MM.1S (cell line): ENCODE data around the gene TMPRSS11F.

ENCODE experiments used
- DNase-seq: peaks from one replicate; pipeline ENCODE4 v3.0.0-alpha.2; 2015
- H2AFZ ChIP-seq: fragments of 300-600 bp; sonication (generic); 2 replicates; pipeline ENCODE4 v1.6.0; 2016; ENCODE audit warnings: antibody characterized with exemption, low read length
- H3F3A ChIP-seq: fragments of 300-600 bp; sonication (generic); 2 replicates; pipeline ENCODE4 v1.6.1; 2016; ENCODE audit warnings: mild to moderate bottlenecking, antibody characterized with exemption, low read length, moderate library complexity, mixed read lengths; ENCODE audit not compliant: insufficient read depth
- H3K27ac ChIP-seq: fragments of 300-600 bp; sonication (generic); 2 replicates; pipeline ENCODE4 v1.5.1; 2016; ENCODE audit warnings: mild to moderate bottlenecking, low read length
- H3K27me3 ChIP-seq: fragments of 300-600 bp; sonication (generic); replicated peaks from 2 replicates; pipeline ENCODE4 v1.6.0; 2016; ENCODE audit warnings: low read length; ENCODE audit not compliant: insufficient read depth
- H3K36me3 ChIP-seq: fragments of 300-600 bp; sonication (generic); replicated peaks from 2 replicates; pipeline ENCODE4 v1.6.1; 2016; ENCODE audit warnings: mild to moderate bottlenecking, low read length, mixed read lengths; ENCODE audit not compliant: insufficient read depth
- H3K4me1 ChIP-seq: fragments of 300-600 bp; sonication (generic); 2 replicates; pipeline ENCODE4 v1.6.1; 2016; ENCODE audit warnings: low read length, mixed read lengths
- H3K4me2 ChIP-seq: fragments of 300-600 bp; sonication (generic); 2 replicates; pipeline ENCODE4 v1.6.0; 2016; ENCODE audit warnings: low read depth, low read length
- H3K4me3 ChIP-seq: fragments of 300-600 bp; sonication (generic); 2 replicates; pipeline ENCODE4 v1.5.1; 2016; ENCODE audit warnings: low read length, mixed read lengths
- H3K79me2 ChIP-seq: fragments of 300-600 bp; sonication (generic); 2 replicates; pipeline ENCODE4 v1.6.1; 2016; ENCODE audit warnings: mixed run types, low read length, mixed read lengths
- H3K9ac ChIP-seq: fragments of 300-600 bp; sonication (generic); 2 replicates; pipeline ENCODE4 v1.6.1; 2016; ENCODE audit warnings: low read length, mixed read lengths
- H3K9me2 ChIP-seq: fragments of 300-600 bp; sonication (generic); replicated peaks from 2 replicates; pipeline ENCODE4 v1.6.1; 2016; ENCODE audit warnings: mild to moderate bottlenecking, low read length, mixed read lengths; ENCODE audit not compliant: insufficient read depth
- H3K9me3 ChIP-seq: fragments of 300-600 bp; sonication (generic); replicated peaks from 2 replicates; pipeline ENCODE4 v1.6.1; 2016; ENCODE audit warnings: mild to moderate bottlenecking, low read length, mixed read lengths; ENCODE audit not compliant: insufficient read depth
- H4K20me1 ChIP-seq: fragments of 300-600 bp; sonication (generic); 2 replicates; pipeline ENCODE4 v1.6.1; 2016; ENCODE audit warnings: mild to moderate bottlenecking, low read length, moderate library complexity, mixed read lengths; ENCODE audit not compliant: insufficient read depth
- CTCF ChIP-seq: fragments of 300-600 bp; sonication (generic); IDR thresholded peaks from 2 replicates; pipeline ENCODE4 v1.5.1; 2016; ENCODE audit warnings: antibody characterized with exemption, low read length, mixed read lengths
- EZH2 ChIP-seq: fragments of 300-600 bp; sonication (generic); optimal IDR thresholded peaks from 2 replicates; pipeline ENCODE3; 2017; ENCODE audit warnings: low read depth, mild to moderate bottlenecking, antibody characterized with exemption, low read length, mixed read lengths
- EZH2phosphoT487 ChIP-seq: fragments of 300-600 bp; sonication (generic); IDR thresholded peaks from 2 replicates; pipeline ENCODE4 v1.6.1; 2018; ENCODE audit warnings: antibody characterized with exemption, low read length

Gene TMPRSS11F

GRCh38 chr4:68145261-68145660, 15.6 kb upstream of the TMPRSS11F start:
- H3K27me3 ChIP-seq = no peaks in the 10 kb centered on the region
- no peaks in the 10 kb centered on the region for H3K9me2 ChIP-seq
- H2AFZ ChIP-seq = no peak overlapping the region
- H3K79me2 ChIP-seq = no peaks in the 10 kb centered on the region
- H3K36me3 ChIP-seq = no peaks in the 10 kb centered on the region
- no peaks in the 10 kb centered on the region for H4K20me1 ChIP-seq
- no peak overlapping the region for H3K9ac ChIP-seq
- H3K9me3 ChIP-seq = no peaks in the 10 kb centered on the region
- no peaks in the 10 kb centered on the region for H3F3A ChIP-seq
- H3K4me1 ChIP-seq = no peaks in the 10 kb centered on the region
- no peak overlapping the region for H3K27ac ChIP-seq
- H3K4me2 ChIP-seq = no peak overlapping the region
- no peak for DNase-seq
- H3K4me3 ChIP-seq = no peak overlapping the region
- TF ChIP-seq EZH2 = no peak
- no peak for TF ChIP-seq CTCF
- no peak for TF ChIP-seq EZH2phosphoT487

- H3F3A ChIP-seq = no peaks in the 10 kb centered on the region
- H3K9me3 ChIP-seq = no peaks in the 10 kb centered on the region
- H3K4me3 ChIP-seq = no peak overlapping the region
- H3K9me2 ChIP-seq = no peaks in the 10 kb centered on the region
- H3K4me2 ChIP-seq = no peak overlapping the region
- no peak for TF ChIP-seq EZH2phosphoT487
- TF ChIP-seq CTCF = no peak
- no peak for TF ChIP-seq EZH2
- no peaks in the 10 kb centered on the region for H3K27me3 ChIP-seq
- no peak overlapping the region for H2AFZ ChIP-seq
- no peak for DNase-seq
- H4K20me1 ChIP-seq = no peaks in the 10 kb centered on the region
- H3K79me2 ChIP-seq = no peaks in the 10 kb centered on the region
- H3K36me3 ChIP-seq = no peaks in the 10 kb centered on the region
- H3K27ac ChIP-seq = no peak overlapping the region
- no peak overlapping the region for H3K9ac ChIP-seq
- H3K4me1 ChIP-seq = no peaks in the 10 kb centered on the region
These were observed 12.2 kb upstream of the TMPRSS11F start for GRCh38 chr4:68141852-68142251.

- TF ChIP-seq EZH2phosphoT487 (no peak), EZH2 (no peak), CTCF (no peak)
- Histone ChIP-seq H3K9me2 (no peaks in the 10 kb centered on the region), H3K4me1 (no peaks in the 10 kb centered on the region), H3K4me3 (no peak overlapping the region), H3F3A (no peaks in the 10 kb centered on the region), H3K36me3 (no peaks in the 10 kb centered on the region), H2AFZ (no peak overlapping the region), H3K9me3 (no peaks in the 10 kb centered on the region), H3K27me3 (no peaks in the 10 kb centered on the region), H4K20me1 (no peaks in the 10 kb centered on the region), H3K27ac (no peak overlapping the region), H3K9ac (no peak overlapping the region), H3K79me2 (no peaks in the 10 kb centered on the region), H3K4me2 (no peak overlapping the region)
- DNase-seq = no peak
These were observed 2.7 kb upstream of the TMPRSS11F start for GRCh38 chr4:68132342-68132741.
